IPS-NIHi11 (cell line): Measurements from ENCODE around the gene CHRNE.

Experiments
- DNase-seq: peaks from one replicate; pipeline ENCODE4 v3.0.0; 2012; ENCODE audit warnings: mixed read lengths, low spot score

CHRNE gene

GRCh38 chr17:4854111-4854681 is 48.7 kb downstream of the CHRNE start:
- no peak for DNase-seq

GRCh38 chr17:4853208-4853671 is 49.7 kb downstream of the CHRNE start:
- no peak for DNase-seq

GRCh38 chr17:4852567-4853207 is 50.2 kb downstream of the CHRNE start:
- DNase-seq = no peak

- DNase-seq = no peak
Measured at GRCh38 chr17:4851084-4851483, 51.8 kb downstream of the CHRNE start.

- no peak for DNase-seq
Measured at GRCh38 chr17:4850246-4850645, 52.7 kb downstream of the CHRNE start.

GRCh38 chr17:4849011-4849536 is 53.8 kb downstream of the CHRNE start:
- DNase-seq = no peak
